ENCODE data around the gene PTPRS.
"Not testable (repeated sequence)": the region's sequence is repeated elsewhere in the genome, so short reads cannot be mapped to it uniquely, and the experiment has no call there.

Gene PTPRS

DNA sequence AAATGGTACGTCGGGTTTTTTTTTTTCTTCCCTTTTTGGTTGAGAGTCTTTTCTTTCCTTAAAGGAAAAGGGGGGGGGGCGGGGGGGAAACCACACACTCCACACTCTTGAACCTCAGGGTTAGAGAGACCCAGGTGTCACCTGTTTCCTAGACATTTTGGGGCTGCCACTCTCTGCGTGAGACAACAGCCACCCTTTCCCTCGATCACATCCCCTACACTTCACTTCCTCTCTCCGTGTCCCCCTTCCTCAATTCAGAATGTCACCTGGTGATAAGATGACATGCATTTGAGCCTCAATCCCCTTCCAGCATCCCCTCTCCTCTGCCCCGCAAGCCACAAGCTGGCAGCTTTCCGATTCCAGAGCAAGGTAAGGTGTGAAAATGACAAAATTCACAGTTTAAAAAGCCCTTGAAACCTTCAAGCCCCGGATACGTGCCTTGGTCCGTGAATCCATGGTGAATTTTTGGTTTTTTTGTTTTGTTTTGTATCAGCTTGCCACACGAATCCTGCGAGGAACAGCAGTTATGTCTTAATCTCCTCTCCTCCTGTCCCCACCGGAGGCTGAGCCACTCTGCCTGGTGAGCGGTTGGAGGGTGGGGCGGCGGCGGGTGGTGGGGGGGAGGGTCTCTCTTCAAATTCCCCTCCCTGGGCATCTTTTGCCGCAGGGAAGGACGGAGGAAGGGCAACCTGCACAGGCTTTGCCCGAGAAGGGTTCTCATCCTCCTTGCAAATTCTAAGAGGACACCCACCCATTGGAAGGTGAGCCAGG is 4.2 kb downstream of the PTPRS start:
- Mint-ChIP-seq H3K4me1 (peaks cover 22% of the 10 kb centered on the region), H3K27ac (ENCODE audit: low read depth) (peak overlapping the region; percentile 84), H3K36me3 (ENCODE audit: insufficient read depth) (no peaks in the 10 kb centered on the region), H3K4me3 (no peak overlapping the region), H3K27me3 (peaks cover 71% of the 10 kb centered on the region), H3K9me3 (no peaks in the 10 kb centered on the region)
- DNase-seq (ENCODE audit: low spot score in 2 of 2) (no peak), ATAC-seq (replicated peaks; ENCODE audit: extremely low read depth, poor library complexity, severe bottlenecking) (peak; percentile 40)

DNA sequence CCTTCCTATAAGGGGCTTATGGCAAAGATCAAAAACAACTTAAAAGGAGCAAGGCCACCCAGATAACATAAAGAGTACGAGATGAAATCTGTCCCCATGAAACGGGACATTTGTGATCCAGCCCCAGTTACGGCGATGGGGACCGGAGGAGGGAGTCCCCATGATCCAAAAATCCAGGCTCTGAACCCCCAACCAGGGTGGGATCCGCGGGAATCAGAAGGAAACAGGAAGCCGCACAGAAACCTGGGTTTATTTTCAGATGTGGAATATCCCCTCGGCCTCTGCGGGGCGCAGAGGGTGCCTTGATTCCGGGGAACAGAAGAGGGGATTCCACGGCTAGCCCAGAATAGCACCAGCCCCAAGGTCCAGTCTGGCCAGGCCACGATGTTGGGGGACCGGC is 5.0 kb downstream of the PTPRS start:
- no peak for DNase-seq (ENCODE audit: low spot score in 2 of 2)
- peaks cover 20% of the 10 kb centered on the region for H3K4me1 Mint-ChIP-seq
- no peak overlapping the region for H3K4me3 Mint-ChIP-seq
- no peaks in the 10 kb centered on the region for H3K9me3 Mint-ChIP-seq
- H3K36me3 Mint-ChIP-seq (ENCODE audit: insufficient read depth), result no peaks in the 10 kb centered on the region
- ATAC-seq (replicated peaks; ENCODE audit: extremely low read depth, poor library complexity, severe bottlenecking), result no peak
- H3K27me3 Mint-ChIP-seq, result peaks cover 66% of the 10 kb centered on the region
- peak overlapping the region; percentile 84 for H3K27ac Mint-ChIP-seq (ENCODE audit: low read depth)

DNA sequence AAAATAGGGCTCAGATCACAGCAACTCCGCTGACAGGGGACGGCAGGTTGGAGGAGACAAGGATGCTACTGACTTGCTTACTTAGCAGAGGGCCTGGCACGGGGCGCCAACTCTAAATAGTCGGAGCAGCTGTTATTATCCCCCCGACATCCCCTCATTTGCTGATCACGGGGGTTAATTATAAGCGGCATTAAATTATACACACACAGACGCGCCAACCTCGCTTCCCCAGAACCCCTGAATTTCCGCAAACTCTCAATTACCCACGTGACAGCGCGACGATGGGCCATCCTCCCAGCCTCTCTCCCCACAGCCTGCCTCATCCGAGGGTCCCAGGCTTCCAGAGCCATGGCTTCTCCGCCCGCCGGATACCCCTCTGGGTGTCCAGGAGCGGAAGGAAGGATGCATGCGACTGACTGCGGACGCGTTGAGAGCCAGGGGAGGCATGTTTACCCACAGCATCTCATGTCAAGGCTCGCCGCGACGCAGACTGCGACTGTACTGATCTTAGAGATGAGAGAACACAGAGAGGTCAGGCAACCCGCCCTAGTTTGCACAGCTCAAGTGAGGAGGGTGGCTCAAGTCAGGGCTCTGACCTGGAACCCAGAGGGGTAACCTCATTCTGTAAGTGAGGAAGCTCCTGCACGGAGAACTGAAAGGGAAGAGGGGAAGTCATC is 5.7 kb downstream of the PTPRS start:
- Mint-ChIP-seq H3K4me1 (peaks cover 20% of the 10 kb centered on the region), H3K27me3 (peaks cover 66% of the 10 kb centered on the region), H3K27ac (ENCODE audit: low read depth) (peak overlapping the region; percentile 84), H3K4me3 (no peak overlapping the region), H3K9me3 (no peaks in the 10 kb centered on the region), H3K36me3 (ENCODE audit: insufficient read depth) (no peaks in the 10 kb centered on the region)
- DNase-seq (ENCODE audit: low spot score in 2 of 2), result no peak
- ATAC-seq (replicated peaks; ENCODE audit: extremely low read depth, poor library complexity, severe bottlenecking), result no peak

- H3K36me3 Mint-ChIP-seq (ENCODE audit: insufficient read depth), result no peaks in the 10 kb centered on the region
- no peak overlapping the region for H3K4me3 Mint-ChIP-seq
- DNase-seq (ENCODE audit: low spot score in 2 of 2) (no peak), ATAC-seq (replicated peaks; ENCODE audit: extremely low read depth, poor library complexity, severe bottlenecking) (no peak)
- no peak overlapping the region for H3K27ac Mint-ChIP-seq (ENCODE audit: low read depth)
- peaks cover 19% of the 10 kb centered on the region for H3K4me1 Mint-ChIP-seq
- peaks cover 64% of the 10 kb centered on the region for H3K27me3 Mint-ChIP-seq
- no peaks in the 10 kb centered on the region for H3K9me3 Mint-ChIP-seq
Observed at GRCh38 chr19:5334366-5334739, 6.3 kb downstream of the PTPRS start.

DNA sequence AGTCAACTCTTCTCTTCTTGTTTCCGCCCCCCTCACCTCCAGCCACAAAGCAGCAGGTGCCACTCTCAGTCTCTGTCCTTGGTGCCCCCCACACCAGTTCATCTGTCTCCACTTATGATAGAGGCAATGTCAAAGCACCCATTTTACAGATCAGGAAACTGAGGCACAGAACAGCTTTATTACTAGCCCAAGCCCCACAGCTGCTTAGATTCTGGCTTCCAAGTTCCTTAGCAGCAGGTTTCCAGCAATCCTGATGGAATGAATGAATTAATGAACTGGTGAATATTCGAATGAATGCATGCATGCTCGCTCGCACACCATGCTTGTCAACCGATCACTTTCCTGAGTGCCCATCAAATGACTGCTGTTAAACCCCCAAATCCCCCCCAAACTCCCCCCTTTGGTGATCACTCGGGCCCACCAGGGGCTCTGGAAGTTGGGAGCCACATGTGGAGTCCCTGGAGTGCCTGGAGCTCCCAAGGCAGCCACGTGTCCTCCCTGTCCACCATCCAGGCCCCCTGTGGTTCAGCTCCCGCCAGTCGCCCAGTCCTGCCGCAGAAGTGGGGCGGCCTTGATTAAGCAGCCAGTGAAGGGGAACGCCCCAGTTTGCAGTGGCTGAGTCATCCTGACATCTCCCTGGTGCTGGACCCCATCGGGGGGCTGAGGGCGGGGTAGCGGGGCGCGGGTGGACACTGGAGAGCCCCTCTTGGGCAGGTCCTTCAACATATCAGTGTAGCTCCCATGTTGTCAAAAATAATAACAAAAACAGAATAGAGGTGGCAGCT is 6.8 kb downstream of the PTPRS start:
- Mint-ChIP-seq H3K36me3 (ENCODE audit: insufficient read depth) (no peaks in the 10 kb centered on the region), H3K4me1 (peaks cover 13% of the 10 kb centered on the region), H3K27ac (ENCODE audit: low read depth) (no peak overlapping the region), H3K9me3 (no peaks in the 10 kb centered on the region), H3K4me3 (no peak overlapping the region), H3K27me3 (peaks cover 63% of the 10 kb centered on the region)
- ATAC-seq (replicated peaks; ENCODE audit: extremely low read depth, poor library complexity, severe bottlenecking), result no peak
- DNase-seq (ENCODE audit: low spot score in 2 of 2), result no peak

GRCh38 chr19:5332501-5332900 is 8.1 kb downstream of the PTPRS start:
- H3K9me3 Mint-ChIP-seq, result no peaks in the 10 kb centered on the region
- H3K4me3 Mint-ChIP-seq, result no peak overlapping the region
- DNase-seq (ENCODE audit: low spot score in 2 of 2) (no peak), ATAC-seq (replicated peaks; ENCODE audit: extremely low read depth, poor library complexity, severe bottlenecking) (no peak)
- H3K36me3 Mint-ChIP-seq (ENCODE audit: insufficient read depth), result no peaks in the 10 kb centered on the region
- H3K4me1 Mint-ChIP-seq, result peaks cover 13% of the 10 kb centered on the region
- no peak overlapping the region for H3K27ac Mint-ChIP-seq (ENCODE audit: low read depth)
- peaks cover 63% of the 10 kb centered on the region for H3K27me3 Mint-ChIP-seq

DNA sequence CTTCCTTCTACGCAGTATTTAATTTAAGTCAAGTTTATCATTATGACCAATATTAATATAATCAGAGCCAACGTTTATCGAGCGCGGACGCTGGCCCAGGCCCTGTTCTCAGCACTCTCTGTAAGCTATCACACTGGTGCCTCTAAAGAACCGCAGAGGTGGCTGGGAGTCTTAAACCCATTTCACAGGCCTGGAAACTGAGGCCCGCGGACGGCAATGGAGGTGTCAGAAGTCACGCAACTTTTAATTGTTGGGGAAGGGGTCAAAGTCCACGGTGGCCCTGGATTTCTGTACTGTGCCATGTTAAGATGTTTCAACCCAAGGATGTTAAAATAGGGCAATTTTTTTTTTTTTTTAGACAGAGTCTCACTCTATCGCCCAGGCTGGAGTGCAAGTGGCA is 8.8 kb downstream of the PTPRS start:
- ATAC-seq (replicated peaks; ENCODE audit: extremely low read depth, poor library complexity, severe bottlenecking) (no peak), DNase-seq (ENCODE audit: low spot score in 2 of 2) (no peak)
- Mint-ChIP-seq H3K27ac (ENCODE audit: low read depth) (no peak overlapping the region), H3K4me3 (no peak overlapping the region), H3K27me3 (peaks cover 63% of the 10 kb centered on the region), H3K36me3 (ENCODE audit: insufficient read depth) (no peaks in the 10 kb centered on the region), H3K9me3 (no peaks in the 10 kb centered on the region), H3K4me1 (peaks cover 13% of the 10 kb centered on the region)

- Mint-ChIP-seq H3K27me3 (peaks cover 62% of the 10 kb centered on the region), H3K36me3 (ENCODE audit: insufficient read depth) (no peaks in the 10 kb centered on the region), H3K4me3 (no peak overlapping the region), H3K27ac (ENCODE audit: low read depth) (no peak overlapping the region), H3K9me3 (no peaks in the 10 kb centered on the region), H3K4me1 (peaks cover 3% of the 10 kb centered on the region)
- no peak for DNase-seq (ENCODE audit: low spot score in 2 of 2)
- no peak for ATAC-seq (replicated peaks; ENCODE audit: extremely low read depth, poor library complexity, severe bottlenecking)
Observed at GRCh38 chr19:5330307-5330720, 10.3 kb downstream of the PTPRS start.

DNA sequence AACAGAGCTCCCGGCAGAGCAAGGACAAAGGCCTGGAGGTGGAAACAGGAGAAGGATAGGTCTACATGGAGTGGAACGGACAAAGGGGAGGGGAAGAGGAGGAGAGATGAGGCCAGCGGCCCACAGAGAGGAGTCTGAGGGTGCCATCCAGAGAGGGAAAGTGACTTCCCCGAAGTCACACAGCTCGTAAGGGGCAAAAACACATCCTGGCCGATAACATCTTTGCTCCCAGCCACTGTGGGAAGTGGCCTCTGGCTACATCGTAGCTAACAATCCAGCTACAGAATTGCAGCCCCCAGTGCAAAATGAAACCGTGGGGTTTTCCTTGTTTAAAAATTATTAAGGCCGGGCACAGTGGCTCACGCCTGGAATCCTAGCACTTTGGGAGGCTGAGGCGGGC is 11.5 kb downstream of the PTPRS start:
- Mint-ChIP-seq H3K27me3 (peaks cover 58% of the 10 kb centered on the region), H3K27ac (ENCODE audit: low read depth) (no peak overlapping the region), H3K4me1 (no peaks in the 10 kb centered on the region), H3K9me3 (no peaks in the 10 kb centered on the region), H3K36me3 (ENCODE audit: insufficient read depth) (no peaks in the 10 kb centered on the region), H3K4me3 (no peak overlapping the region)
- ATAC-seq (replicated peaks; ENCODE audit: extremely low read depth, poor library complexity, severe bottlenecking) (no peak), DNase-seq (ENCODE audit: low spot score in 2 of 2) (no peak)

- not testable (repeated sequence) for H3K36me3 Mint-ChIP-seq (ENCODE audit: insufficient read depth); H3K9me3 Mint-ChIP-seq; H3K4me3 Mint-ChIP-seq; ATAC-seq (replicated peaks; ENCODE audit: extremely low read depth, poor library complexity, severe bottlenecking); DNase-seq (ENCODE audit: low spot score in 2 of 2); H3K27ac Mint-ChIP-seq (ENCODE audit: low read depth); H3K4me1 Mint-ChIP-seq
- H3K27me3 Mint-ChIP-seq, result peaks cover 58% of the 10 kb centered on the region
Observed at GRCh38 chr19:5328407-5328806, 12.2 kb downstream of the PTPRS start.

GRCh38 chr19:5326986-5327623 is 13.5 kb downstream of the PTPRS start:
- no peak for ATAC-seq (replicated peaks; ENCODE audit: extremely low read depth, poor library complexity, severe bottlenecking)
- Mint-ChIP-seq H3K27me3 (peaks cover 61% of the 10 kb centered on the region), H3K36me3 (ENCODE audit: insufficient read depth) (no peaks in the 10 kb centered on the region), H3K4me1 (no peaks in the 10 kb centered on the region), H3K9me3 (no peaks in the 10 kb centered on the region), H3K4me3 (no peak overlapping the region), H3K27ac (ENCODE audit: low read depth) (no peak overlapping the region)
- DNase-seq (ENCODE audit: low spot score in 2 of 2), result no peak

DNA sequence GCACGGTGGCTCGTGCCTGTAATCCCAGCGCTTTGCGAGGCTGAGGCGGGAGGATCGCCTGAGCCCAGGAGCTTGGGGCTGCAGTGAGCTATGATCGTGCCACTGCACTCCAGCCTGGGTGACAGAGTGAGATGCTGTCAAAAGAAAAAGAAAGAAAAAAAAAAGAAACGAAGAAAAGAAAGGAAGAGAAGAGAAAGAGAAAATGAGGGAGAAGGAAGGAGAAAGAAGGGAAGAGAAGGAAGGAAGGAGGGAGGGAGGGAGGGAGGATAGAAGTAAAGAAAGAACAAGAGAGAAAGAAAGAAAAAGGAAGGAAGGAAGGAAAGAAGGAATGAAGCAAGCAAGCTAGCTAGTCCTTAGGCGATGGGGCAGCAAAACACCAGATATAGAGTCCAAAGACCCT is 14.1 kb downstream of the PTPRS start:
- Mint-ChIP-seq H3K27me3 (peaks cover 61% of the 10 kb centered on the region), H3K9me3 (no peaks in the 10 kb centered on the region)

More for the DNA sequence above, 14.1 kb downstream of the PTPRS start:
- Mint-ChIP-seq H3K4me1 (no peaks in the 10 kb centered on the region), H3K36me3 (ENCODE audit: insufficient read depth) (no peaks in the 10 kb centered on the region), H3K4me3 (no peak overlapping the region), H3K27ac (ENCODE audit: low read depth) (no peak overlapping the region)
- ATAC-seq (replicated peaks; ENCODE audit: extremely low read depth, poor library complexity, severe bottlenecking) (no peak), DNase-seq (ENCODE audit: low spot score in 2 of 2) (no peak)
